BJ (cell line): ENCODE measurements around the gene CFAP46. TPM values are rescaled to one million over a fixed set of nuclear protein-coding genes. Genes with fewer than 3 reads are reported as not detected.

ENCODE experiments used
- CTCF ChIA-PET: fragments of 350-600 bp; formaldehyde crosslinking; extraction: SDS; loops from one replicate; lab custom pipeline; 2021; ENCODE audit warnings: antibody characterized with exemption, inconsistent platforms; lab: Yijun Ruan, JAX
- POLR2A ChIA-PET: fragments of 300-600 bp; sonication (Branson Sonifier 250); formaldehyde crosslinking; extraction: SDS; loops from one replicate; lab custom pipeline; 2021; ENCODE audit warnings: antibody characterized with exemption; lab: Charles Lee
- DNase-seq: peaks from one replicate; pipeline ENCODE4 v3.0.0-alpha.2; 2011; ENCODE audit warnings: low read depth
- H3K27me3 ChIP-seq: 2 replicates; pipeline ENCODE4 v1.6.0; 2011; ENCODE audit warnings: low read length; ENCODE audit not compliant: control insufficient read depth, insufficient read depth
- H3K36me3 ChIP-seq: 2 replicates; pipeline ENCODE4 v1.5.1; 2011; ENCODE audit warnings: low read length; ENCODE audit not compliant: control insufficient read depth, insufficient read depth
- H3K4me3 ChIP-seq: 2 replicates; pipeline ENCODE4 v1.5.1; 2011; ENCODE audit warnings: low read depth, mild to moderate bottlenecking, control low read depth, low read length
- CTCF ChIP-seq: IDR thresholded peaks from 2 replicates; pipeline ENCODE4 v1.5.1; 2011; ENCODE audit warnings: low read depth, mild to moderate bottlenecking, control low read depth, inconsistent platforms, low read length, moderate library complexity; ENCODE audit not compliant: insufficient read depth
- polyA plus RNA-seq: library from polyadenylated mRNA; depleted of rRNA; stranded (reverse); fragments of >200 nt; gene quantifications from 2 replicates; pipeline ENCODE4 v1.2.3, GENCODE V29; 2011

Gene CFAP46
- polyA plus RNA-seq, 1 experiment = 1.8 TPM

- ChIA-PET CTCF (no interaction called here), POLR2A (no interaction called here)
- no peak for TF ChIP-seq CTCF
These were observed 32.0 kb upstream of the CFAP46 start for GRCh38 chr10:132974249-132974796.

DNA sequence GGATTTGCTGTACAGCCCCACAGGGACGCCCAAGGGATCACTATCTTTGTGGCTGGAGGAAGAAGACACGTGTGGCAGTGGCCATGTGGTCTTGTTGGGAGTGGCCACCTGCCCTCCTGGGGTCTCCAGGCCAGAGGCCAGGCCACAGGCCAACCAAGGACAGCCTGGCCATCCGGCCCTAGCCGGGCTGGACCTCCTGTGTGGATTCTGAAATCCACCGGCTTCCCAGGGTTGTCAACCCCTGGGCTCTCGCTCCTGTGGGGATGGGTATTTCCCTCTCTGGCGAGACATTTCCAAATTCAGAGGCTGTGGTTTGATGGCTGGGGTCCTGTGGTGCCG, 31.5 kb upstream of the CFAP46 start:
- no peak for TF ChIP-seq CTCF
- Histone ChIP-seq H3K27me3 (peaks cover 13% of the 10 kb centered on the region), H3K36me3 (no peaks in the 10 kb centered on the region), H3K4me3 (no peak overlapping the region)
- POLR2A ChIA-PET = no interaction called here
- CTCF ChIA-PET = no interaction called here
- no peak for DNase-seq

More at GRCh38 chr10:132974249-132974796, 32.0 kb upstream of the CFAP46 start:
- H3K36me3 ChIP-seq = no peaks in the 10 kb centered on the region
- peaks cover 13% of the 10 kb centered on the region for H3K27me3 ChIP-seq
- no peak overlapping the region for H3K4me3 ChIP-seq
- no peak for DNase-seq

DNA sequence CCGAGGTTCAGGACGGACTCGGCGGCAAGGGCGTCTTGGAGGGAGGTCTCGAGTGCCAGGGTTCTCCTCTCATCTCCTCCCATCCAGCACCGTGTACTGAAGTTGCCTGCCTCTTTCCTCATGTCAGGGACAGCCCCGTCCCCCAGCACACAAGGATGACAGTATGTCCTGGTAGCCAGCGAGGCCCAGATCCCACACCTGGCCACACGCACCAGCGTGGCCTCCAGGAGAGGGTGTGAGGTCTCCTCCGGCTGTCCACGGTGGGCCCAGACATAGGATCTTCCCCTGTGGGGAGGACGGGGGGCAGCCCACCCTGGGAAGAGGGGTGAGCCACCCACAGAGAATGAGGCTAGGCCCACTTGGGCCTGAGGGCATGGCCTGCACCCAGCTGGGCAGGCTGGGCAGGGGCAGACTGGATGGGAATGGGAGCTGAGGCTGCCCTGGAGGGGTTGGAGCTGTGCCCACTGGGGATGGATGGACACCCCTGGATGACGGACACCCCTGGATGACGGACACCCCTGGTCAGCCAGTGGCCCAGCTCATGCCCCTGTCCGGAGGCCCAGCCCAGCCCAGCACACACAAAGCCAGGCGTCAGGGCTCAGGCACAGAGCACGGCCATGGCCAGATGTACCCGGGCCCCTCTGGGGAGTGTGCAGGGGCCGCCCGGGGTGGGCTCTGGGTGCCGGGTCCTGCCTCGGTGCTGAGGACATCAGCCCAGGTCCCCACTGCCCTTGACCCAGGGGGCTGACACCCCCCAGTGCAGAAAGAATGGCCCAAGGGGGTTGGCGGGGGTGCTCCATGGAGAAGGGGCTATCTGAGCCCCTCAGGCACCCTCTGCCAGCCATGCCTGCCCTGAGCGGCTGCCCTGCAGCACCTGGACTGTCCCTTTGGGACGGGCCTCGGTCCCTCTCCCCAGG, 30.9 kb upstream of the CFAP46 start:
- POLR2A ChIA-PET = no interaction called here
- CTCF ChIA-PET = interaction anchor here (0.6 kb wide), 1 partner anchor 11 kb away, joined by 3 read pairs; no protein-coding TSS in a partner anchor
- Histone ChIP-seq H3K27me3 (peaks cover 13% of the 10 kb centered on the region), H3K36me3 (no peaks in the 10 kb centered on the region), H3K4me3 (no peak overlapping the region)
- TF ChIP-seq CTCF = no peak
- no peak for DNase-seq

- Histone ChIP-seq H3K27me3 (peaks cover 16% of the 10 kb centered on the region), H3K36me3 (no peaks in the 10 kb centered on the region), H3K4me3 (no peak overlapping the region)
- no peak for DNase-seq
- ChIA-PET CTCF (no interaction called here), POLR2A (no interaction called here)
- no peak for TF ChIP-seq CTCF
These were observed 30.0 kb upstream of the CFAP46 start for GRCh38 chr10:132972149-132972985.
